Mesenchymal stem cell (in vitro differentiated cells and primary cell): ENCODE results near the gene MRPL28.

ENCODE experiments used
- DNase-seq: peaks from one replicate; pipeline ENCODE4 v3.0.0-alpha.2; 2013
- H2AFZ ChIP-seq: one replicate; pipeline ENCODE4 v1.6.1; 2013; ENCODE audit warnings: low read depth, mild to moderate bottlenecking, control low read depth, inconsistent platforms, low read length, moderate library complexity
- H2AK5ac ChIP-seq: 2 replicates; pipeline ENCODE4 v1.6.1; 2013; ENCODE audit warnings: low read length, moderate library complexity, mild to moderate bottlenecking, inconsistent platforms; ENCODE audit not compliant: severe bottlenecking
- H2BK120ac ChIP-seq: one replicate; pipeline ENCODE4 v1.6.1; 2013; ENCODE audit warnings: low read depth, mild to moderate bottlenecking, inconsistent platforms, low read length, moderate library complexity
- H2BK12ac ChIP-seq, 2 experiments: one replicate each; pipeline ENCODE4 v1.6.1; 2013; ENCODE audit warnings: inconsistent platforms in 2 of 2, low read length in 2 of 2, mild to moderate bottlenecking in 2 of 2, moderate library complexity in 2 of 2, control low read depth in 1 of 2
- H2BK15ac ChIP-seq: one replicate; pipeline ENCODE4 v1.6.1; 2013; ENCODE audit warnings: mild to moderate bottlenecking, low read depth, inconsistent platforms; ENCODE audit not compliant: poor library complexity, severe bottlenecking
- H2BK5ac ChIP-seq: 2 replicates; pipeline ENCODE4 v1.6.1; 2013; ENCODE audit warnings: low read depth, mild to moderate bottlenecking, low read length, control low read depth, inconsistent platforms; ENCODE audit not compliant: poor library complexity, severe bottlenecking
- H3K14ac ChIP-seq, 2 experiments: one replicate each; pipeline ENCODE4 v1.6.1; 2013; ENCODE audit warnings: inconsistent platforms in 2 of 2, low read length in 2 of 2, control low read depth in 1 of 2, mild to moderate bottlenecking in 1 of 2, moderate library complexity in 1 of 2
- H3K18ac ChIP-seq, 2 experiments: one replicate each; pipeline ENCODE4 v1.6.1; 2013; ENCODE audit warnings: inconsistent platforms in 2 of 2, low read length in 2 of 2, control low read depth in 1 of 2, low read depth in 1 of 2, mild to moderate bottlenecking in 1 of 2
- H3K23ac ChIP-seq, 2 experiments: one replicate each; pipeline ENCODE4 v1.6.1; 2013; ENCODE audit warnings: inconsistent platforms in 2 of 2, low read length in 2 of 2, mild to moderate bottlenecking in 2 of 2, moderate library complexity in 2 of 2, control low read depth in 1 of 2
- H3K27ac ChIP-seq: 2 replicates; pipeline ENCODE4 v1.5.1; 2013; ENCODE audit warnings: mild to moderate bottlenecking, moderate library complexity, low read length, control low read depth, inconsistent platforms; ENCODE audit not compliant: poor library complexity, severe bottlenecking
- H3K27me3 ChIP-seq, 2 experiments: 2 replicates each; pipeline versions ENCODE4 v1.6.1 to v1.7.0; 2013; ENCODE audit warnings: low read length in 2 of 2, mild to moderate bottlenecking in 2 of 2, moderate library complexity in 2 of 2, control low read depth in 1 of 2, inconsistent platforms in 1 of 2; ENCODE audit not compliant: control insufficient read depth in 1 of 2, insufficient read depth in 1 of 2
- H3K36me3 ChIP-seq, 2 experiments: 2 replicates each; pipeline versions ENCODE4 v1.6.1 to v1.7.0; 2013; ENCODE audit warnings: low read length in 2 of 2, control low read depth in 1 of 2, inconsistent platforms in 1 of 2, low read depth in 1 of 2, mild to moderate bottlenecking in 1 of 2; ENCODE audit not compliant: insufficient read depth in 2 of 2, control insufficient read depth in 1 of 2
- H3K4ac ChIP-seq, 2 experiments: one replicate each; pipeline ENCODE4 v1.6.1; 2013; ENCODE audit warnings: inconsistent platforms in 2 of 2, low read length in 2 of 2, mild to moderate bottlenecking in 2 of 2, moderate library complexity in 2 of 2, control low read depth in 1 of 2, low read depth in 1 of 2
- H3K4me1 ChIP-seq: 2 replicates; pipeline ENCODE4 v1.6.1; 2013; ENCODE audit warnings: low read depth, low read length, control low read depth; ENCODE audit not compliant: control insufficient read depth, insufficient read depth
- H3K4me2 ChIP-seq: 2 replicates; pipeline ENCODE4 v1.6.1; 2013; ENCODE audit warnings: low read length, mild to moderate bottlenecking, inconsistent platforms; ENCODE audit not compliant: poor library complexity, severe bottlenecking
- H3K4me3 ChIP-seq, 2 experiments: 2 replicates each; pipeline versions ENCODE4 v1.5.1 to v1.7.0; 2013; ENCODE audit warnings: low read length in 2 of 2, mild to moderate bottlenecking in 2 of 2, control low read depth in 1 of 2, low read depth in 1 of 2; ENCODE audit not compliant: insufficient read depth in 1 of 2
- H3K79me1 ChIP-seq: replicated peaks from 2 replicates; pipeline ENCODE4 v1.6.1; 2013; ENCODE audit warnings: mild to moderate bottlenecking, control low read depth, low read length, inconsistent platforms; ENCODE audit not compliant: poor library complexity, severe bottlenecking
- H3K9ac ChIP-seq: 2 replicates; pipeline ENCODE4 v1.7.0; 2013; ENCODE audit warnings: mild to moderate bottlenecking, low read length, moderate library complexity
- H3K9me3 ChIP-seq: 2 replicates; pipeline ENCODE4 v1.7.0; 2013; ENCODE audit warnings: mild to moderate bottlenecking, low read length; ENCODE audit not compliant: control insufficient read depth
- H4K8ac ChIP-seq: one replicate; pipeline ENCODE4 v1.6.1; 2013; ENCODE audit warnings: inconsistent platforms, mild to moderate bottlenecking, low read length, moderate library complexity
- H4K91ac ChIP-seq: one replicate; pipeline ENCODE4 v1.6.1; 2013; ENCODE audit warnings: mild to moderate bottlenecking, low read length, inconsistent platforms
- WGBS: methylation state at CpG from one replicate; pipeline ENCODE4 v1.1.7; 2013; ENCODE audit warnings: mixed read lengths; 5-methylcytosine and 5-hydroxymethylcytosine counted together

The MRPL28 gene

GRCh38 chr16:325375-326145 lies 44.8 kb downstream of the MRPL28 start:
- Histone ChIP-seq H3K27ac (no peak overlapping the region), H4K91ac (no peak overlapping the region), H2BK120ac (no peak overlapping the region), H3K36me3 (peaks cover 0 to 22% of the 10 kb centered on the region in 2 experiments), H3K23ac (no peak overlapping the region), H4K8ac (no peak overlapping the region), H3K14ac (no peak overlapping the region), H3K4me1 (peaks cover 33% of the 10 kb centered on the region), H2BK12ac (no peak overlapping the region), H3K9me3 (no peaks in the 10 kb centered on the region), H3K79me1 (peaks cover 27% of the 10 kb centered on the region), H3K27me3 (no peaks in the 10 kb centered on the region), H3K4me2 (no peak overlapping the region), H3K9ac (no peak overlapping the region), H2AK5ac (no peak overlapping the region), H3K18ac (no peak overlapping the region), H3K4ac (no peak overlapping the region), H2AFZ (no peak overlapping the region), H2BK15ac (no peak overlapping the region), H2BK5ac (peak overlapping the region; percentile 15), H3K4me3 (no peak overlapping the region)
- WGBS: 94% methylated on average over 27 of the region's 28 CpGs
- DNase-seq: no peak

- Histone ChIP-seq H3K18ac (no peak overlapping the region), H2AK5ac (no peak overlapping the region), H3K27me3 (no peaks in the 10 kb centered on the region), H3K27ac (no peak overlapping the region), H3K4me2 (no peak overlapping the region), H2BK120ac (no peak overlapping the region), H3K23ac (no peak overlapping the region), H4K91ac (no peak overlapping the region), H3K9ac (no peak overlapping the region), H3K79me1 (peaks cover 27% of the 10 kb centered on the region), H3K36me3 (peaks cover 0 to 22% of the 10 kb centered on the region in 2 experiments), H2AFZ (no peak overlapping the region), H3K14ac (peak overlapping the region in 1 of 2 experiments; percentile 5), H2BK12ac (no peak overlapping the region), H3K9me3 (no peaks in the 10 kb centered on the region), H2BK15ac (no peak overlapping the region), H3K4me1 (peaks cover 33% of the 10 kb centered on the region), H4K8ac (no peak overlapping the region), H3K4ac (no peak overlapping the region), H3K4me3 (no peak overlapping the region), H2BK5ac (no peak overlapping the region)
- DNase-seq: no peak
- WGBS: 88% methylated on average over 55 of the region's 55 CpGs
Observed at GRCh38 chr16:324451-325334, 45.6 kb downstream of the MRPL28 start.

- Histone ChIP-seq H3K4me2 (no peak overlapping the region), H3K9ac (no peak overlapping the region), H2AFZ (no peak overlapping the region), H3K23ac (no peak overlapping the region), H4K8ac (no peak overlapping the region), H3K36me3 (peaks cover 3 to 26% of the 10 kb centered on the region in 2 experiments), H3K9me3 (no peaks in the 10 kb centered on the region), H3K27me3 (no peaks in the 10 kb centered on the region), H2BK12ac (no peak overlapping the region), H4K91ac (no peak overlapping the region), H3K27ac (no peak overlapping the region), H3K4me1 (peaks cover 33% of the 10 kb centered on the region), H3K14ac (no peak overlapping the region), H3K4ac (no peak overlapping the region), H2BK5ac (no peak overlapping the region), H2BK15ac (no peak overlapping the region), H3K79me1 (peaks cover 30% of the 10 kb centered on the region), H2AK5ac (no peak overlapping the region), H3K4me3 (no peak overlapping the region), H3K18ac (no peak overlapping the region), H2BK120ac (no peak overlapping the region)
- no peak for DNase-seq
- 96% methylated on average over 17 of the region's 17 CpGs for WGBS
Observed at GRCh38 chr16:324201-324450, 46.2 kb downstream of the MRPL28 start.

GRCh38 chr16:322476-323143 lies 47.7 kb downstream of the MRPL28 start:
- H3K23ac ChIP-seq: no peak overlapping the region
- H2AFZ ChIP-seq: no peak overlapping the region
- H2AK5ac ChIP-seq: no peak overlapping the region
- H4K91ac ChIP-seq: no peak overlapping the region
- no peak overlapping the region for H2BK15ac ChIP-seq
- H3K18ac ChIP-seq: no peak overlapping the region
- peaks cover 27% of the 10 kb centered on the region for H3K4me1 ChIP-seq
- H3K4me2 ChIP-seq: no peak overlapping the region
- no peak overlapping the region for H2BK5ac ChIP-seq
- H2BK12ac ChIP-seq: no peak overlapping the region
- no peak overlapping the region for H3K14ac ChIP-seq
- H3K27me3 ChIP-seq: no peaks in the 10 kb centered on the region
- no peak overlapping the region for H3K4ac ChIP-seq
- no peak overlapping the region for H2BK120ac ChIP-seq
- peaks cover 38% of the 10 kb centered on the region for H3K79me1 ChIP-seq
- H3K27ac ChIP-seq: no peak overlapping the region
- H4K8ac ChIP-seq: no peak overlapping the region
- DNase-seq: no peak
- no peak overlapping the region for H3K4me3 ChIP-seq
- H3K36me3 ChIP-seq: peaks cover 15 to 40% of the 10 kb centered on the region in 2 experiments
- no peaks in the 10 kb centered on the region for H3K9me3 ChIP-seq
- 97% methylated on average over 13 of the region's 13 CpGs for WGBS
- no peak overlapping the region for H3K9ac ChIP-seq
